AG04450 (cell line): ENCODE results near the gene SLCO3A1. TPM values are rescaled to one million over a fixed set of nuclear protein-coding genes. Genes with fewer than 3 reads are reported as not detected.

Experiments
- CTCF ChIA-PET: fragments of 300-600, 350-600 bp; formaldehyde crosslinking; extraction: SDS; loops from one replicate; lab custom pipeline; 2022; ENCODE audit warnings: antibody characterized with exemption, inconsistent platforms; lab: Charles Lee
- POLR2A ChIA-PET: fragments of 350-600 bp; formaldehyde crosslinking; extraction: SDS; loops from one replicate; lab custom pipeline; 2021; ENCODE audit warnings: antibody characterized with exemption, inconsistent platforms; lab: Yijun Ruan, JAX
- DNase-seq: peaks from one replicate; pipeline ENCODE4 v3.0.0-alpha.2; 2011; ENCODE audit warnings: low read depth, low spot score
- H3K27ac ChIP-seq: one replicate; pipeline ENCODE4 v1.5.1; 2012; ENCODE audit warnings: low read depth, low read length, control low read depth
- H3K27me3 ChIP-seq: one replicate; pipeline ENCODE4 v1.6.0; 2012; ENCODE audit warnings: low read length; ENCODE audit not compliant: control insufficient read depth, insufficient read depth
- H3K4me3 ChIP-seq: 2 replicates; pipeline ENCODE4 v1.5.1; 2011; ENCODE audit warnings: mild to moderate bottlenecking, low read depth, low read length, control low read depth
- H3K9me3 ChIP-seq: 2 replicates; pipeline ENCODE4 v1.5.1; 2012; ENCODE audit warnings: low read length; ENCODE audit not compliant: control insufficient read depth, insufficient read depth
- polyA plus RNA-seq: library from polyadenylated mRNA; depleted of rRNA; stranded (reverse); fragments of >200 nt; gene quantifications from 2 replicates; pipeline ENCODE4 v1.2.3, GENCODE V29; 2011
- TF ChIP-seq, protein P1 (sequence below): IDR thresholded peaks from 2 replicates; pipeline ENCODE4 v1.5.1; 2011; ENCODE audit warnings: low read depth, low read length, control low read depth, inconsistent platforms

Gene SLCO3A1
- polyA plus RNA-seq, 1 experiment: 7.6 TPM

DNA sequence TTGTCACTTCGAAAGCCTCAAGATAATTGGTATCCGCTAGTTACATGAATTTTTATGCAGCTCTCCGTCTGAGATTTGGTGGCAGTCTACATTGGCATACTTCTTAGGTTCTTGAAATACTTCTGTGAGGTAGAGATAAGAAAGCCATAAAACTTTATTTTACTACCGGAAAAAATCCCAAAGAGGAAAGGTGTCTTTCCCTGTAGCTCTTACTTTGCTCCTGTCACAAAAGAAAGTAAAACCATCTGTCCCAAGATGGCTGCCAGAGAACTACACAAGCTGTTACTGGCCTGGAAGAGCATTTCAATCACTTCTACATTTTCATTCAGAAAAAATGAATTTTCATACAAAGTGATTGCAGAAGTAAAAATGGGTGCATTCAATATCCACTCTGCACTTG is 325.4 kb downstream of the SLCO3A1 start:
- H3K27ac ChIP-seq: no peak overlapping the region
- ChIA-PET POLR2A (no interaction called here), CTCF (no interaction called here)
- TF ChIP-seq, protein P1, sequence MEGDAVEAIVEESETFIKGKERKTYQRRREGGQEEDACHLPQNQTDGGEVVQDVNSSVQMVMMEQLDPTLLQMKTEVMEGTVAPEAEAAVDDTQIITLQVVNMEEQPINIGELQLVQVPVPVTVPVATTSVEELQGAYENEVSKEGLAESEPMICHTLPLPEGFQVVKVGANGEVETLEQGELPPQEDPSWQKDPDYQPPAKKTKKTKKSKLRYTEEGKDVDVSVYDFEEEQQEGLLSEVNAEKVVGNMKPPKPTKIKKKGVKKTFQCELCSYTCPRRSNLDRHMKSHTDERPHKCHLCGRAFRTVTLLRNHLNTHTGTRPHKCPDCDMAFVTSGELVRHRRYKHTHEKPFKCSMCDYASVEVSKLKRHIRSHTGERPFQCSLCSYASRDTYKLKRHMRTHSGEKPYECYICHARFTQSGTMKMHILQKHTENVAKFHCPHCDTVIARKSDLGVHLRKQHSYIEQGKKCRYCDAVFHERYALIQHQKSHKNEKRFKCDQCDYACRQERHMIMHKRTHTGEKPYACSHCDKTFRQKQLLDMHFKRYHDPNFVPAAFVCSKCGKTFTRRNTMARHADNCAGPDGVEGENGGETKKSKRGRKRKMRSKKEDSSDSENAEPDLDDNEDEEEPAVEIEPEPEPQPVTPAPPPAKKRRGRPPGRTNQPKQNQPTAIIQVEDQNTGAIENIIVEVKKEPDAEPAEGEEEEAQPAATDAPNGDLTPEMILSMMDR: no peak
- no peak for DNase-seq
- H3K4me3 ChIP-seq: no peak overlapping the region
- H3K27me3 ChIP-seq: no peaks in the 10 kb centered on the region
- H3K9me3 ChIP-seq: no peaks in the 10 kb centered on the region

DNA sequence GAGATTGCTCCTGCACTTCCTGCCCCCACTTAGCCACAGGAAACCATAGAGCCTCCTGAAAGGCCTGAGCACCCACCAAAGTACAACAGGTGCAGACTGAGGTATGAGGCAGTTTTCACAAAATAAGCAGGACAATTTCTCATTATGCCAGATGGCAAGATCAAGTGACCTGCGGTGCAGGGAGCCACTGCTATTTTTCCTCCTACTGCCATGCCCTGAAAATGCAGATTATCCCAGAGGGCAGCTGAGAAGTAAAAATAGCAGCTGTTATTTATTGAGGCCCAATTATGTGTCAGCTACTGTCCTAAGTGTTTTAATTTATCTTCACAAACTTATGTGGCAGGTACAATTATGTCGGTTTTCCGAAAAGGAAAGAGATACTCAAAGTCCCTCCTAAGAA is 330.6 kb downstream of the SLCO3A1 start:
- POLR2A ChIA-PET: no interaction called here
- H3K27ac ChIP-seq: no peak overlapping the region
- no peaks in the 10 kb centered on the region for H3K27me3 ChIP-seq
- no peaks in the 10 kb centered on the region for H3K9me3 ChIP-seq
- TF ChIP-seq, protein P1: no peak
- DNase-seq: no peak
- CTCF ChIA-PET: no interaction called here
- H3K4me3 ChIP-seq: no peak overlapping the region

DNA sequence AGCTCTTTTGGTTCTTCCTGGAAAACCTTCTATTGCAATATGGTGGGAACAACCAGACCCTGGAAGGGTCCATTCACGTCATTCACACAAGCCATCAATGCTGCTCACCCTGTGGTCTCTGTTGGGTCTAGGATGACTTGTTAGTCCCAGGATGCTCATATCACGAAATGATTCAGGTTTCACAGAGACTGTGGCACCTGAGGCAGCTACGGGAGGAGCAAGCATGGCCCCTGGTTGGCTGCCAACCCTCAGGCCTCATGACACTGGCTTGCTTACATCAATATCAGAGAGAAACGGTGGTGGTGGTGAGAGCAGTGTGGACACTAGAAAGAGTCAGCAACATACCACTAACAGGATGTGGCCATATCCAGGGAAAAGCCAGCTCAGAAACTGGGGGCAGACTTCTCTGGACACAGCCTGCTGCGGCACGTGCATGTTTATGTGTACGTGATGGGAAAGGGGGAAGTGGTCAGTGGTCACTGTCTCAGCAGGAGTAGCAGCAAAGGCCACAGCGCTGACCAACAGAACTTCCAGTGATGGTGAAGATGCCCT is 331.2 kb downstream of the SLCO3A1 start:
- ChIA-PET POLR2A (no interaction called here), CTCF (no interaction called here)
- H3K27ac ChIP-seq: no peak overlapping the region

DNA sequence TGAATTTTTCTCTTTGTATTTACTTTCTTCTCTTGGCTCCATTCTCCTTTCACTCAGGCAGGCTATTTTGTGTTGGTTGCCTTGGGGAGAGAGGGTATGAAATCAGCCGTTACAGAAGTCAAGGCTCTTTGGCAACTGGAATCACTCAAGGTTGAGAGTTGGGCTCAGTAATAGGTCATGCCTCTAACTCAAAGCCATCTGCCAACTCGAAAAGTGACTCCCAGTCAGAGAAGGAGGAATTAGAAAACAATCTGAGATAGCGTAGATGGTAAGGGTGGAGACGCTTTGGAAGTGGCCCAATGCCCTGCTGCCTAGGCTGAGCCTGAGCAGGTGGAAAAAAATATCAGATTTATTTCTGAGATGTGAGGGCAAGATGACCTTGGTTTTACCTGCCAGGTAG is 334.5 kb downstream of the SLCO3A1 start:
- ChIA-PET CTCF (interaction anchor here (0.6 kb wide), 1 partner anchor 1137 kb away, joined by 3 read pairs; no protein-coding TSS in a partner anchor), POLR2A (no interaction called here)
- H3K27ac ChIP-seq: no peak overlapping the region

More for the DNA sequence above, 331.2 kb downstream of the SLCO3A1 start:
- Histone ChIP-seq H3K4me3 (no peak overlapping the region), H3K27me3 (no peaks in the 10 kb centered on the region), H3K9me3 (no peaks in the 10 kb centered on the region)
- TF ChIP-seq, protein P1: no peak
- DNase-seq: no peak

DNA sequence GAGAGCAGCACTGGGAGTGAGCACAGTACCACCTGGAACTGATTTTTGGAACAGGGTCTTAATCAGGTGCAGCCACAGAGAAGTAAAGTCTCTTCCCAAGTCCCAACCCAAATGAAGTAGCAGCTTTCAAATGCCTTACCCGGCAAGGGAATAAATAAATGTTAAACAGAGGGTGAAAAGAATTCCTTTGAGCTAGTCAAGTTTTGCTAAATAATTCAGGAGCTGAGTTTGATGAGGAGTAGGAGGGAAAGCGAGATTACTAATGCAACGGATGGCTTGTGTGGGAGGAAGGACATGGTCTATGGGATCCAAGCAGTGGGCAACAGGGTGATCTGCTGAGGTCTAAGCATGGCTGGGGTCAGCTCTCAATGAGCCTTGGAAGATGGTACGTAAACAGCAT is 335.7 kb downstream of the SLCO3A1 start:
- H3K27me3 ChIP-seq: no peaks in the 10 kb centered on the region
- no peak overlapping the region for H3K4me3 ChIP-seq
- H3K9me3 ChIP-seq: no peaks in the 10 kb centered on the region
- TF ChIP-seq, protein P1: no peak
- no peak for DNase-seq
- ChIA-PET POLR2A (no interaction called here), CTCF (interaction anchor here (0.5 to 0.6 kb wide), 2 partner anchors 30 to 887 kb away, joined by 3 read pairs; no protein-coding TSS in a partner anchor)
- no peak overlapping the region for H3K27ac ChIP-seq

More for the DNA sequence above, 334.5 kb downstream of the SLCO3A1 start:
- DNase-seq: no peak
- Histone ChIP-seq H3K4me3 (no peak overlapping the region), H3K9me3 (no peaks in the 10 kb centered on the region), H3K27me3 (no peaks in the 10 kb centered on the region)
- TF ChIP-seq, protein P1: no peak
